SJCRH30 (cell line): ENCODE results near the gene DUSP22. TPM values are rescaled to one million over a fixed set of nuclear protein-coding genes. Genes with fewer than 3 reads are reported as not detected.
A peak's percentile ranks its signal among the peaks of the same experiment; 100 is the strongest.

Experiments used
- DNase-seq, 2 experiments: peaks; one replicate each; pipeline ENCODE4 v3.0.0-alpha.2; 2015 to 2020
- H3K27ac ChIP-seq: fragments of 250-450 bp; sonication (Bioruptor Pico); 2 replicates; pipeline ENCODE4 v1.5.1; 2020; ENCODE audit warnings: mild to moderate bottlenecking, moderate library complexity
- H3K27me3 ChIP-seq: fragments of 250-450 bp; sonication (Bioruptor Pico); 2 replicates; pipeline ENCODE4 v1.5.1; 2020; ENCODE audit warnings: mild to moderate bottlenecking, moderate library complexity
- H3K36me3 ChIP-seq: fragments of 250-450 bp; sonication (Bioruptor Pico); 2 replicates; pipeline ENCODE4 v1.5.1; 2020; ENCODE audit warnings: mild to moderate bottlenecking, moderate library complexity
- H3K4me1 ChIP-seq: fragments of 250-450 bp; sonication (Bioruptor Pico); 2 replicates; pipeline ENCODE4 v1.5.1; 2020; ENCODE audit warnings: mild to moderate bottlenecking, moderate library complexity
- H3K4me3 ChIP-seq: fragments of 250-450 bp; sonication (Bioruptor Pico); 2 replicates; pipeline ENCODE4 v1.5.1; 2020; ENCODE audit warnings: mild to moderate bottlenecking, moderate library complexity
- H3K9me3 ChIP-seq: fragments of 250-450 bp; sonication (Bioruptor Pico); replicated peaks from 2 replicates; pipeline ENCODE4 v1.5.1; 2020; ENCODE audit warnings: mild to moderate bottlenecking, moderate library complexity
- total RNA-seq: library from RNA; depleted of rRNA; stranded (reverse); fragments of >200 nt; shearing (Covaris generic); gene quantifications from 2 replicates; pipeline ENCODE4 v1.2.3, GENCODE V29; 2014

Gene DUSP22
- total RNA-seq, 1 experiment from 2014 or later: 14.3 TPM

GRCh38 chr6:358847-359246 lies 66.6 kb downstream of the DUSP22 start:
- Histone ChIP-seq H3K36me3 (no peaks in the 10 kb centered on the region), H3K27ac (no peak overlapping the region), H3K27me3 (no peaks in the 10 kb centered on the region), H3K4me1 (peaks cover 27% of the 10 kb centered on the region), H3K4me3 (no peak overlapping the region), H3K9me3 (no peaks in the 10 kb centered on the region)
- DNase-seq: no peak

GRCh38 chr6:359261-360035 lies 67.2 kb downstream of the DUSP22 start:
- H3K27me3 ChIP-seq: no peaks in the 10 kb centered on the region
- no peaks in the 10 kb centered on the region for H3K36me3 ChIP-seq
- DNase-seq: no peak
- peaks cover 27% of the 10 kb centered on the region for H3K4me1 ChIP-seq
- no peak overlapping the region for H3K4me3 ChIP-seq
- no peaks in the 10 kb centered on the region for H3K9me3 ChIP-seq
- no peak overlapping the region for H3K27ac ChIP-seq

DNA sequence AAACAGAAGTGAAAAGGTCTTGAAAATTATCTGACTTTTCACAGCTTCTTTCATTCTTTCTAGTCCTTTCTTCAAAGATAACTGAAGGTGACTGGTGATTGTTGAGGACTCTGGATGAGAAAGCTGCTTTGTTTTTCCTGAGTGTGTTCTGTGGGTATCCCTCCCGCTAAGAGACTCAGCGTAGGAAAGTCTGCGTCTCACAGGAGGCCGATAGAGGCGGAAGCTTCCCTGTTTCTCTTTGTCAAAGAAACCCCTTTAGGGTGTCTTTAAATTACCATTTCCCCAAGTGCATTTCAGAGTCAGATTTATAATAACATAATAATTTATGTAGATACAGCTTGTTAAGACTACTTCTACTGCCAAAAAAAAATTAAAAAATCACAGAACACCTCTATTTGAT lies 68.1 kb downstream of the DUSP22 start:
- Histone ChIP-seq H3K27ac (peak overlapping the region; percentile 32), H3K36me3 (no peaks in the 10 kb centered on the region), H3K4me1 (peaks cover 26% of the 10 kb centered on the region), H3K9me3 (no peaks in the 10 kb centered on the region), H3K4me3 (no peak overlapping the region), H3K27me3 (no peaks in the 10 kb centered on the region; the same call in 1 of the 2 replicates)
- DNase-seq: no peak

- peak overlapping the region; percentile 24 for H3K4me3 ChIP-seq
- peaks cover 26% of the 10 kb centered on the region for H3K4me1 ChIP-seq
- H3K27me3 ChIP-seq: no peaks in the 10 kb centered on the region; the same call in 1 of the 2 replicates
- DNase-seq: peak; percentile 38 to 58
- H3K9me3 ChIP-seq: no peaks in the 10 kb centered on the region
- no peaks in the 10 kb centered on the region for H3K36me3 ChIP-seq
- peak overlapping the region; percentile 32 for H3K27ac ChIP-seq
Observed at GRCh38 chr6:360764-361373, 68.6 kb downstream of the DUSP22 start.

GRCh38 chr6:361411-362132 lies 69.3 kb downstream of the DUSP22 start:
- no peaks in the 10 kb centered on the region; the same call in 1 of the 2 replicates for H3K27me3 ChIP-seq
- H3K4me1 ChIP-seq: peaks cover 20% of the 10 kb centered on the region
- DNase-seq: no peak
- H3K27ac ChIP-seq: no peak overlapping the region
- H3K4me3 ChIP-seq: no peak overlapping the region
- H3K9me3 ChIP-seq: no peaks in the 10 kb centered on the region
- no peaks in the 10 kb centered on the region for H3K36me3 ChIP-seq

DNA sequence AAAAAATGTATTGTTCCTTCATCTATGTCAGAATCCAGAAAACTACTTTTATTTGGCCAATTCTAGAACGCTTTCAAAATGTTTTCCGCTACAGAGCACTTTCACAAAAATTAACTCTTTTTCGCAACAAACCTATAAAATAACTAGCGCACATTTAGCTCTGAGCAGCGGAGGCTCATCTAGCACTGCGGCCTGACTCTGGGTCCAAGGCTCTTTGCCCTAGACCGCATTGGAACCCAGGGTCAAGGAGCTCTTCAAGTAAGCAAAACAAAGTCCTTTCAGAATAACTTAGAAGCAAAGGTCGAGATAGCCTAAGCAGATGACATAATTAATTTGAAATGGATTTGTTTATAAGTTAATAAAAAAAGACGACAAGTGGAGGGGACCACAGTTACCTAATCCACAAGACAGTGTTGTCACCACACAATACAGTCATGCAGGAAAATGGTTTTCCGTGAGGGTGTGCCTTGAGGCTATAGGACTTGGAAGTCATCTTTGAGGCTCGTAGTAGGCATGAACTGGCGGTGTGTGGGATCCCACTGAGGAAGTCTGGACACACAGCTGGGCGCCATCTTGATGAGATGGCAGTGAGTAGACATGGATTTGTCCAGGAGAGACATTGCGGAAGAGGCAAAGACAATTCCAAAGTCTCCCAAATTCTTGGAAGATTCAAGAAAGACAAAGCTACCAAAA lies 70.1 kb downstream of the DUSP22 start:
- H3K9me3 ChIP-seq: no peaks in the 10 kb centered on the region
- H3K4me3 ChIP-seq: no peak overlapping the region
- H3K27me3 ChIP-seq: no peaks in the 10 kb centered on the region; the same call in 1 of the 2 replicates
- peaks cover 20% of the 10 kb centered on the region for H3K4me1 ChIP-seq
- H3K27ac ChIP-seq: no peak overlapping the region
- DNase-seq: no peak
- no peaks in the 10 kb centered on the region for H3K36me3 ChIP-seq

DNA sequence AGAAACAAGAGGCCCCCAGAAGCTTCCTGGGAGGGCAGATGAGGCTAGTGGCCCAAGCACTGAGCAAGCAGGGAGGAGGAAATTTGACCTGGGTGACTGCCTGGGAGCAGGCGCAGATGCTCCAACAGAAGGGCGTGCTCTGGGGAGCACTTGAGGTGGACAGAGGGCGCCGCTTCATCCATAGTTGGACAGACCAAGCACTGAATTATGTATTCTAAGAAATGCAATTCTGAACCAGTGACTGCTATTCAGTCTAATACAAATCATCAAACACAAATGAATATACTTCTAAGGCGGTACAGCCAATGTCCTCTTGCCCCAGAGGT lies 70.6 kb downstream of the DUSP22 start:
- no peak overlapping the region for H3K27ac ChIP-seq
- DNase-seq: no peak
- no peaks in the 10 kb centered on the region for H3K36me3 ChIP-seq
- H3K27me3 ChIP-seq: no peaks in the 10 kb centered on the region; the same call in 1 of the 2 replicates
- no peak overlapping the region for H3K4me3 ChIP-seq
- H3K9me3 ChIP-seq: no peaks in the 10 kb centered on the region
- peaks cover 20% of the 10 kb centered on the region for H3K4me1 ChIP-seq

- no peak for DNase-seq
- Histone ChIP-seq H3K9me3 (no peaks in the 10 kb centered on the region), H3K4me1 (peaks cover 20% of the 10 kb centered on the region), H3K27ac (no peak overlapping the region), H3K4me3 (no peak overlapping the region), H3K36me3 (no peaks in the 10 kb centered on the region), H3K27me3 (no peaks in the 10 kb centered on the region; the same call in 1 of the 2 replicates)
Observed at GRCh38 chr6:363291-363690, 71.0 kb downstream of the DUSP22 start.

DNA sequence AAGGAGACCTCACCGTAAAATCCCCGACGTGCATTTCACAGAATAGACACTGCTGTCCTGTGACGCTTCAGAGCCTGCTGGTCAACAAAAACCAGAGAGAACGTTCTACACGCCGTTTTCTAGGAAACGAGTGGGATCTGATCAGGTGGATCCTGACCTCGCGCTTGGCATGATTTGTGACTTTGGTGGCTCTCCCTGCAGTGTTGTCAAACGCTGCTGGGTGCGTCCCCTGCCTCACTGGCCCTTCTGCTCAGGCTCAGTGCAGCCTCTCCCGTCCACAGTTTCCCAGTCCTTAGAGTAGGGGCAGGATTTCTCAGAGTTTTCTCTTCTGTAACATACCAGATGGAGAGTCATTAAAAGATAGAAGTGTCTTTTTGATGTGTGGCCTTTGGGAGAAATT lies 71.6 kb downstream of the DUSP22 start:
- Histone ChIP-seq H3K36me3 (no peaks in the 10 kb centered on the region), H3K4me1 (peaks cover 20% of the 10 kb centered on the region), H3K27ac (peak overlapping the region; percentile 77), H3K9me3 (no peaks in the 10 kb centered on the region), H3K4me3 (no peak overlapping the region), H3K27me3 (no peaks in the 10 kb centered on the region; the same call in 1 of the 2 replicates)
- DNase-seq: no peak

DNA sequence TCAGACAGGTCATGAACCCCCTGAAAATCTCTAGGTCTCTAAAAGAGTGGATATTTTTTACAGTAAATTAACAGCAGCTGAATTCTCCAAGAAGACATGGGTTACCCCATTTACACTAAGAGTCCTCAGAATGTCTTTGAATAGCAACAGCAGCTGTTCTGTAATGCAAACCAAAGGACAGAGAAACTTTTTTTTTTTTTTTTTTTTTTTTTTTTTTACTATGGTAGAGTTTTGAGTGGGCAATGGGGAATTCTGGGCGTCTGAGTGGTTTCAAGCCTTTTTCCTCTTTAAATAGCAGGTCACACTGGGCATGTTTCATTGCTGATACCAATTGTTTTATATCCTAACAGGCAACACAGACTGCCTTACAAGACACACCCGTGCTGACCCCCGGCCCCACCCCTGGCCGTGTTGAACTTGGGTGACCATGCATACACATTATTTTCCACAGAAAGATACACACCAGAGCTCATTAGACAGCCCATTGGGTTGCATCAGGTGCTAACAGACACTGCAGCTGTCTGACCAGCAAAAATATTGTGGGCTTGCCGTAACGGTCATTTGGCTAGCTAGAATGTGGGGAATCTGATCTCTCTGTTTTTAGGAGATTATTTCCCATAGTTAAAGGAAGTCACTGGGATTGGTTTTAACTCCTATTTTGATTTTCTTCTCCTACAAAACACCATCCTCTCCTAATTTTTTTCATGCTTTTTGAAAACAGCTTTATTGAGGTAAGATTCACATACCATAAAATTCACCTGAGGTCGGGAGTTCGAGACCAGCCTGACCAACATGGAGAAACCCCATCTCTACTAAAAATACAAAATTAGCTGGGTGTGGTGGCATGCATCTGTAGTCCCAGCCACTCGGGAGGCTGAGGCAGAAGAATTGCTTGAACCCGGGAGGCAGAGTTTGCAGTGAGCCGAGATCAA lies 72.6 kb downstream of the DUSP22 start:
- Histone ChIP-seq H3K4me3 (no peak overlapping the region), H3K9me3 (no peaks in the 10 kb centered on the region), H3K36me3 (no peaks in the 10 kb centered on the region), H3K27ac (peak overlapping the region; percentile 77), H3K4me1 (peaks cover 20% of the 10 kb centered on the region), H3K27me3 (no peaks in the 10 kb centered on the region; the same call in 1 of the 2 replicates)
- peak; percentile 42 to 68 for DNase-seq

DNA sequence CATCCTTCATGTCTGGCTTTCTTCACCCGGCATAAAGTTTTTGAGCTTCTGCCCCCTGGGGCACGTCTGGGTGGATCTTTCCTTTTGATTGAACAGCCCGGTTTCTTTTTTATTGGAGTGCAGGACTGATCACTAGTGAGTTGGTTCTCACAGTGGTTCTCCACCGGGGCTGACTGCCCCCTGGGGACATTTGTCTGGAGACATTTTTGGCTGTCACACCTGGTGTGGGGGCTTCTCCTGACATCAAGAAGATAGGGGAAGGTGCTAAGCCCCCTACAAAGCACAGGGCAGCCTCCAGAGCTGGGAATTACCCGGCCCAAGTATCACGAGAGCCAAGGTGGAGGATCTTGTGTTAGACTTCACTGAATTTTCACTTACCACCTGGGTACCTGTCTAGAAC lies 73.5 kb downstream of the DUSP22 start:
- peak overlapping the region; percentile 23; the same call in 1 of the 2 replicates for H3K4me3 ChIP-seq
- H3K9me3 ChIP-seq: no peaks in the 10 kb centered on the region
- H3K27ac ChIP-seq: no peak overlapping the region
- no peaks in the 10 kb centered on the region; the same call in 1 of the 2 replicates for H3K27me3 ChIP-seq
- no peaks in the 10 kb centered on the region for H3K36me3 ChIP-seq
- no peak for DNase-seq
- peaks cover 15% of the 10 kb centered on the region for H3K4me1 ChIP-seq

- Histone ChIP-seq H3K4me1 (peaks cover 12% of the 10 kb centered on the region), H3K27me3 (no peaks in the 10 kb centered on the region; the same call in 1 of the 2 replicates), H3K9me3 (no peaks in the 10 kb centered on the region), H3K36me3 (no peaks in the 10 kb centered on the region), H3K27ac (no peak overlapping the region), H3K4me3 (peak overlapping the region; percentile 23; the same call in 1 of the 2 replicates)
- peak in 1 of 2 experiments; percentile 50 for DNase-seq
Observed at GRCh38 chr6:366389-367297, 74.4 kb downstream of the DUSP22 start.

DNA sequence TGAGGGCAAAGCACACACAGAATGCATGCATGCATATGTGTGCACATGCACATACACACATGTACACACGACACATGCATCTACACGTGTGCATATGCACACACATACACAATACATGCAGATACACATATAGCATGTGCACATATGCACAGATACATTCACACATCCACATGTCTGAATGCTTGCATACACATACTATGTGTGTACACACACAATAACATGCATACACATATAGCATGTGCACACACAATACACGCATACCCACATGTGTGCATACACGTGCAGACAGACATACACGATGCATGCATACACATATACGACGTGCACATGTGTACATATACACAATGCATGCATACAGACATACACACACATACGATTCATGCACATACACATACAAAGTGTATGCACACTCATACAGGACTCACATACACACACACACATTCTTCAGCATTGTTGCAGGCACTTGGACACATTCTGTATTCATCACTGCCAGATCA lies 75.1 kb downstream of the DUSP22 start:
- no peak for DNase-seq

More for the DNA sequence above, 75.1 kb downstream of the DUSP22 start:
- Histone ChIP-seq H3K27me3 (no peaks in the 10 kb centered on the region; the same call in 1 of the 2 replicates), H3K9me3 (no peaks in the 10 kb centered on the region), H3K27ac (no peak overlapping the region), H3K36me3 (no peaks in the 10 kb centered on the region), H3K4me3 (no peak overlapping the region), H3K4me1 (peaks cover 12% of the 10 kb centered on the region)
